GM04504 (cell line): Measurements from ENCODE around the gene HAUS7.

Experiments used
- DNase-seq: peaks from one replicate; pipeline ENCODE4 v3.0.0-alpha.2; 2012; ENCODE audit warnings: low read depth

The HAUS7 gene

GRCh38 chrX:153454901-153455550 is 15.3 kb downstream of the HAUS7 start:
- DNase-seq: no peak

- no peak for DNase-seq
Measured at GRCh38 chrX:153450949-153451277, 19.5 kb downstream of the HAUS7 start.

- DNase-seq: no peak
Measured at GRCh38 chrX:153450114-153450948, 20.0 kb downstream of the HAUS7 start.

GRCh38 chrX:153449368-153450113 is 20.8 kb downstream of the HAUS7 start:
- DNase-seq: no peak

- no peak for DNase-seq
Measured at GRCh38 chrX:153448556-153449367, 21.6 kb downstream of the HAUS7 start.

- no peak for DNase-seq
Measured at GRCh38 chrX:153447581-153447960, 22.8 kb downstream of the HAUS7 start.

- no peak for DNase-seq
Measured at GRCh38 chrX:153446950-153447580, 23.3 kb downstream of the HAUS7 start.

GRCh38 chrX:153446636-153446936 is 23.8 kb downstream of the HAUS7 start:
- DNase-seq: no peak

- no peak for DNase-seq
Measured at GRCh38 chrX:153445856-153446635, 24.3 kb downstream of the HAUS7 start, which contains the start of gene TREX2. TREX2 (minus strand) TSS chrX:153446056; CDS start chrX:153445430, 626 bp downstream.

- DNase-seq: no peak
Measured at GRCh38 chrX:153445106-153445855, 25.1 kb downstream of the HAUS7 start.

GRCh38 chrX:153444333-153445011 is 25.9 kb downstream of the HAUS7 start:
- DNase-seq: no peak

GRCh38 chrX:153443476-153444332 is 26.7 kb downstream of the HAUS7 start:
- DNase-seq: no peak

- DNase-seq: no peak
Measured at GRCh38 chrX:153442463-153442862, 27.9 kb downstream of the HAUS7 start.

GRCh38 chrX:153441981-153442380 is 28.4 kb downstream of the HAUS7 start:
- no peak for DNase-seq

GRCh38 chrX:153441296-153441695 is 29.1 kb downstream of the HAUS7 start:
- DNase-seq: no peak

GRCh38 chrX:153440556-153441135 is 29.7 kb downstream of the HAUS7 start:
- no peak for DNase-seq

- DNase-seq: no peak
Measured at GRCh38 chrX:153439977-153440376, 30.4 kb downstream of the HAUS7 start.

GRCh38 chrX:153438532-153438931 is 31.8 kb downstream of the HAUS7 start:
- no peak for DNase-seq
